Measurements from ENCODE around the gene C1QTNF3.

GRCh38 chr5:34016750-34017149 is 26.3 kb downstream of the C1QTNF3 start:
- TF ChIP-seq POLR2A (IDR thresholded peaks at IDR 0.05; ENCODE audit: low read depth, low read length) (no peak), POLR2AphosphoS5 (IDR thresholded peaks at IDR 0.05; ENCODE audit: low read depth, low read length) (no peak), TAF1 (IDR thresholded peaks at IDR 0.05; ENCODE audit: borderline replicate concordance, low read depth, low read length) (no peak)

Data from GM12892 (cell line).